Mucosa of rectum (tissue), 2 donors: ENCODE measurements around the gene SRSF9.

Experiments used
- H3K27ac ChIP-seq, 2 donors: one replicate each; pipeline ENCODE4 v1.7.0; 2013; ENCODE audit warnings: inconsistent platforms in 2 of 2, low read depth in 2 of 2, low read length in 2 of 2
- H3K27me3 ChIP-seq, 2 donors: one replicate each; pipeline ENCODE4 v1.7.0; 2013; ENCODE audit warnings: low read length in 2 of 2; ENCODE audit not compliant: control insufficient read depth in 2 of 2, insufficient read depth in 2 of 2
- H3K36me3 ChIP-seq, 2 donors: one replicate each; pipeline ENCODE4 v1.7.0; 2013; ENCODE audit warnings: low read length in 2 of 2; ENCODE audit not compliant: control insufficient read depth in 2 of 2, insufficient read depth in 2 of 2
- H3K4me1 ChIP-seq, 2 donors: one replicate each; pipeline ENCODE4 v1.7.0; 2013; ENCODE audit warnings: low read length in 2 of 2, mild to moderate bottlenecking in 1 of 2; ENCODE audit not compliant: control insufficient read depth in 2 of 2, insufficient read depth in 2 of 2
- H3K4me3 ChIP-seq, 2 donors: one replicate each; pipeline ENCODE4 v1.7.0; 2013; ENCODE audit warnings: low read length in 2 of 2
- H3K9ac ChIP-seq, 2 donors: one replicate each; pipeline ENCODE4 v1.7.0; 2013; ENCODE audit warnings: low read length in 2 of 2, low read depth in 1 of 2, mild to moderate bottlenecking in 1 of 2
- H3K9me3 ChIP-seq, 2 donors: one replicate each; pipeline ENCODE4 v1.7.0; 2013; ENCODE audit warnings: low read length in 2 of 2; ENCODE audit not compliant: control insufficient read depth in 2 of 2
- donor health status: healthy.
- donor health status: Normal muscosa, but diverticular disease.

The SRSF9 gene

DNA sequence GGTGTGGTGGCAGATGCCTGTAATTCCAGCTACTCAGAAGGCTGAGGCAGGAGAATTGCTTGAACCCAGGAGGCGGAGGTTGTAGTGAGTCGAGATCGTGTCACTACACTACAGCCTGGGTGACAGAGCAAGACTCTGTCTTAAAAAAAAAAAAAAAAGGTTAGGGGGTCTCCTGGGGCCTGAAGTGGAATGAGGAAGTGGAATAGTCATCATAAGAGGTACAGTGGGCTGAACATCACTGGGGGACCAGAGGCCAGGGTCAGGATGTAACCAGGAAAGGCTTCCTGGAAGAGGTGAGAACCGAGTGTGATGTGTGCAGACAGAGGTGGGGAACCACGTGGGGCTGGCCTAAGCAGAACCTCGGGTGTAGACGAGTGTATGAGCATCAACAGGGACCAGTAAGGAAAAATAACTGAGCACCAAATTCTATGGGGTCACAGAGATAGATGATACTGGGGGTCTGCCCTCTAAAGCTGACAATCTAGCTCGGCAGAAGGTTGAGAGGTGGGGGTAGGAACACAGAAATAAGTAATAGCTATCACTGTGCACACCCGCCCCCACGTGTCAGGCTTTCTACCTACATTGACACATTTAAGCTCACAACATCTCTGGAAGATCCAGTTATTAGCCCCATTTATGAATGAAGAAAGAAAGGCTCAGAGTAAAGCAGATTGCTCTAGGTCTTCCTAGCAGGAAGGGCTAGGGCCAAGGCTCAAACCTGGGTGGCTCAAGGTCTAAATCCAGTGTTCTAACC is 36.6 kb downstream of the SRSF9 start:
- H3K36me3 ChIP-seq = no peaks in the 10 kb centered on the region
- H3K9me3 ChIP-seq = no peaks in the 10 kb centered on the region
- H3K27ac ChIP-seq = no peak overlapping the region
- no peaks in the 10 kb centered on the region for H3K27me3 ChIP-seq
- H3K4me1 ChIP-seq = peaks cover 5 to 9% of the 10 kb centered on the region in 2 donors
- H3K4me3 ChIP-seq = no peak overlapping the region
- H3K9ac ChIP-seq = no peak overlapping the region

DNA sequence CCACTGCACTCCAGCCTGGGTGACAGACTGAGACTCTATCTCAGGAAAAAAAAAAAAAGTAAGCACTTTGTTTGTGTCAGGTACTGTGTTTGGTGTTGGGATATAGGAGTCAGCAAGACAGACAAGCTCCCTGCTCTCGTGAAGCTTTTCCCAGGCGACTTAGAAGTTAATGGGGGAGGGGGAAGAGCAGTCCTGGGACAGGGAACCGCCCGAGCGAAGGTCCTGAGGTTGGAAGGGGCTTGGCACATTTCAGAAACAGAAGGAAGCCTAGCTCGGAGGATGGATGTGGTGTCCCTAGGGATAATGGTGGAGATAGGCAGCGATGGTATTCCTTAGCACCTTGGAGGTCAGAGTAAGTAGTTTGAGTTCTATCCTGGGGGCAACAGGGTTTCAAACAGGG is 40.2 kb downstream of the SRSF9 start:
- Histone ChIP-seq H3K27ac (peak overlapping the region; percentile 9 to 40), H3K36me3 (no peaks in the 10 kb centered on the region), H3K4me1 (peaks cover 5 to 9% of the 10 kb centered on the region in 2 donors), H3K9ac (no peak overlapping the region), H3K4me3 (peak overlapping the region in 1 of 2 donors; percentile 42), H3K9me3 (no peaks in the 10 kb centered on the region), H3K27me3 (no peaks in the 10 kb centered on the region)

DNA sequence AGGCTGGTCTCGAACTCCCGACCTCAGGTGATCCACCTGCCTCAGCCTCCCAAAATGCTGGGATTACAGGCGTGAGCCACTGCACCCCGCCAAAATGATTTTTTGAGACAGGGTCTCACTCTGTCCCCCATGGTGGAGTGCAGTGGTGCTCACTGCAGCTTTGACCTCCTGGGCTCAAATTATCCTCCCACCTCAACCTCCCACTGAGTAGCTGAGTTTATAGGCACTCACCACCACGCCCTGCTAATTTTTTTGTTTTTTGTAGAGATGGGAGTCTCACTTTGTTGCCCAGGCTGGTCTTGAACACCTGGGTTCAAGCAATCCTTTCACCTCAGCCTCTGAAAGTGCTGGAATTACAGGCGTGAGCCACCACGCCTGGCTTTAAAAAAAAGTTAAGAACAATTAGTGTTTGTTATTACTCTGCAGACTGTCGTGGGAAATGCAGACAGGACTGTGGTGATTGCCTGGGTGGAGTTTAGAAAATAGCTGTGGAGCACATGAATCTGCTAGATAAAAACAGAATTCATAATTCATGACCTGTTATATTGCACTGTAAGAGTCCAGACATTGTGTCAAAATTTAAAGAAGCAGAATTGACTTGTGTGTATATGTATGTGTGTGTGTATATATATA is 40.8 kb downstream of the SRSF9 start:
- H3K9me3 ChIP-seq = no peaks in the 10 kb centered on the region
- no peaks in the 10 kb centered on the region for H3K36me3 ChIP-seq
- H3K4me3 ChIP-seq = no peak overlapping the region
- H3K4me1 ChIP-seq = peaks cover 5 to 9% of the 10 kb centered on the region in 2 donors
- peak overlapping the region; percentile 56 to 58 for H3K27ac ChIP-seq
- no peaks in the 10 kb centered on the region for H3K27me3 ChIP-seq
- H3K9ac ChIP-seq = no peak overlapping the region

DNA sequence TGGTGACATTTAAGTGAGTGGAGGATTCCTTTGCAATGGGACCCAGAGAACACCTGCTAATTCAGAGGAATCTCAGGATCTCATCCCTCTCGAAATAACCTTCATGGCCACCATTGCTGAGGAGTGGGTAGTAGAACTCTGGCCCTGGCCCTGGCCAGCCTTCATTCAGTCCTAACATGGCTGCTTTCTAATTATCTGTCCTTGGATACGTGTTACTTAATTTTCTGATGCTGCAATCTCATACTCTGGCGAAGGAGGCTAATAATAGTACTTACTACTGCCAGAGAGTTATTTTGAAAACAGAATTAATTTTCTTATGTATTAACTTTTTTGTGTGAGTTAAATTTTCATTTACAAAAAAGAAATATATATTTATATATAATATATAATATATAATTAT is 43.8 kb downstream of the SRSF9 start:
- Histone ChIP-seq H3K4me3 (no peak overlapping the region), H3K27me3 (no peaks in the 10 kb centered on the region), H3K4me1 (peaks cover 5 to 9% of the 10 kb centered on the region in 2 donors), H3K36me3 (no peaks in the 10 kb centered on the region), H3K9me3 (no peaks in the 10 kb centered on the region), H3K9ac (no peak overlapping the region), H3K27ac (no peak overlapping the region)

DNA sequence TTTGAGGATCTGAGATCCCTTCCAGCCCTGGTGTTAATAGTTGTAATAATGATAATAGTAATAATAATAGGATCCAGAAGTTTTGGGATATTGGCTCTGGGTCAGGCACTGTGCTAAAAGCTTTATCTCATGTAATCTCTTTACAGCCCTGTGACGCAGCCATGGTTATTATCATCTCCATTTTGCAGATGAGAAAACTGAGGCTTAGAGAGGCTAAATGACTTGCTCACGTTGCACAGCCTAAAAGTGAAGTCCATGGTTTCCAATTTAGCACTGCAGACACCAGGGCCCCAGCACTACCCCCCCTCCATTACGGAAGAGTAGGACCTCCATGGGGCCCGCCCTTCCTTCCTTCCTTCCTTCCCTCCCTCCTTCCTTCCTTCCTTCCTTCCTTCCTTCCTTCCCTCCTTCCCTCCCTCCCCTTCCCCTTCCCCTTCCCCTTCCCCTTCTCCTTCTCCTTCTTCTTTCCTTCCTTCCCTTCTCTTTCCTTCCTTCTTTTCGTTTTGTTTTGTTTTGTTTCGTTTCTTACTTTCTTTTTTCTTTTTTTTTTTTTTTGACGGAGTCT is 46.6 kb downstream of the SRSF9 start:
- Histone ChIP-seq H3K9me3 (no peaks in the 10 kb centered on the region), H3K27ac (no peak overlapping the region), H3K4me3 (no peak overlapping the region), H3K27me3 (no peaks in the 10 kb centered on the region), H3K9ac (no peak overlapping the region), H3K4me1 (no peaks in the 10 kb centered on the region), H3K36me3 (no peaks in the 10 kb centered on the region)

DNA sequence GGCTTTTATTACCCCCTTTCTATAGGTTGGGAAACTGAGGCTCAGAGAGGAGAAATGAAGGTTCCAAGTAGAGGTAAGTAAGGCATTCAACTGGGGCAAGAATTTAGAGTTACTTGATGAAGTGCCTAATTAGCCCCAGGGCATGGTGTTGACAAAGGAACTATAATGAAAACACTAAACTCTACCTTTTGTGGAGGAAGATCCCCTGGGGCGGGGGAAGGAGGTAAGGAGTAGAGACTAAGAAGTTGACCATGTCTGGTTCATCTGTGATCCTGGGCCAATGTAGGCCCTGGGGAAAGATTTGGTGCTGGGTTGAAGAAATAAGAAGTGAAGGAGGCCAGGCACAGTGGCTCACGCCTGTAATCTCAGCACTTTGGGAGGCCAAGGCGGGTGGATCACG is 47.8 kb downstream of the SRSF9 start:
- Histone ChIP-seq H3K27ac (no peak overlapping the region), H3K9ac (no peak overlapping the region), H3K36me3 (no peaks in the 10 kb centered on the region), H3K27me3 (no peaks in the 10 kb centered on the region), H3K4me3 (no peak overlapping the region), H3K9me3 (no peaks in the 10 kb centered on the region), H3K4me1 (no peaks in the 10 kb centered on the region)

DNA sequence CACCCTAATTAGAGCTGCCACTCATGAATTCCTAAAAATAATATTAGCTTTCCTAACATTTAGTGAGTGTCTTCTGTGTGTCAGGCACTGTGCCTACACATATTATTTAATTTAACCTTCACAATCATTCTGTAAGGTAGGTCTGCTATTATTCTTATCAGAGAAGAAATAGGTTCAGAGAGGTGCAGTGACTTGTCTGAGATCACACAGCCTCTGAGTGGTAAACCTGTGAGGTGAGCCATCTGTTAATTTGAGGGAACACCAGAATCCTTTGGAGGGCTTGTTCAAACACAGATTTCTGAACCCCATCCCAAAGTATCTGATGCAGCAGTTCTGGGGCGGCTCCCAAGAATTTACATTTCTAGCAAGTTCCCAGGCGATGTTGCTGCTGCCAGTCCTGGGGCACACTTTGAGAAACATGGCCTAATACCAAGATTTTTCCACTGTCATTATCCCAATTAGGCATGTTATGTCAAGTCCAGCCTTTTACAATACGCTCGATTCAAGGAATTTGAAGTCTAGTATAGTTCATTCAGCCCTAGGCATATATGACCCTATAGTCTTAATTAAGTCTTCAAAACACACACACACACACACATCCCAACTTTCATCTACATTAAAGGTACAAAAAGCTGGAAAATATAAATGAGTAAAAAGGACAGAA is 51.5 kb downstream of the SRSF9 start:
- Histone ChIP-seq H3K27me3 (no peaks in the 10 kb centered on the region), H3K9ac (no peak overlapping the region), H3K4me3 (no peak overlapping the region), H3K36me3 (no peaks in the 10 kb centered on the region), H3K4me1 (peaks cover 0 to 3% of the 10 kb centered on the region in 2 donors), H3K9me3 (no peaks in the 10 kb centered on the region), H3K27ac (no peak overlapping the region)

DNA sequence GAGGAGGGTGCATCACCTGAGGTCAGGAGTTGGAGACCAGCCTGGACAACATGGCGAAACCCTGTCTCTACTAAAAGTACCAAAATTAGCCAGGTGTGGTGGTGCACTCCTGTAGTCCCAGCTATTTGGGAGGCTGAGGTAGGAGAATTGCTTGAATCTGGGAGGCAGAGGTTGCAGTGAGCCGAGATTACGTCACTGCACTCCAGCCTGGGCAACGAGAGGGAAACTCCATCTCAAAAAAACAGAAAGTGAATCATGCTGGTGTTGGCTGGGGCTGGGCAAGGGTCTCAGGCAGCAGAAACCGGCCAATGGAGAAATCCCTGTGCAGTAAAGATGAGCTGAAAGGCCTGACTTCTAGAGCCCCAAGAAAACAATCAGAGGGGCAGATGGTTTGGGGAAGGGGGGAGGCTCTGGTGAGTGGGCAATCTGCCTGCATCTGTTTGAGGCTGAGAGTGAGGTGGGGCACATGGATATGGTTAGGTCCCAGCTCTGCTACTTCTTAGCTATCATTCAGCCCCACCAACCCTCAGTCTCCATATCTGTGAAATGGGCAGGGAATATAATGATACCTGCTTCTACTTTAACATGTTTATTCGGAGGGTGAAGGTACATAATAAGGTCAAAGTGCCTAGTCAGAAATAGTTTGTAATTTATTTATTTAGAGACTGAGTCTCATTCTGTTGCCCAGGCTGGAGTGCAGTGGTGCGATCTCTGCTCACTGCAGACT is 52.9 kb downstream of the SRSF9 start:
- Histone ChIP-seq H3K27me3 (no peaks in the 10 kb centered on the region), H3K27ac (no peak overlapping the region), H3K9me3 (no peaks in the 10 kb centered on the region), H3K4me1 (peaks cover 0 to 3% of the 10 kb centered on the region in 2 donors), H3K4me3 (no peak overlapping the region), H3K36me3 (no peaks in the 10 kb centered on the region), H3K9ac (no peak overlapping the region)

DNA sequence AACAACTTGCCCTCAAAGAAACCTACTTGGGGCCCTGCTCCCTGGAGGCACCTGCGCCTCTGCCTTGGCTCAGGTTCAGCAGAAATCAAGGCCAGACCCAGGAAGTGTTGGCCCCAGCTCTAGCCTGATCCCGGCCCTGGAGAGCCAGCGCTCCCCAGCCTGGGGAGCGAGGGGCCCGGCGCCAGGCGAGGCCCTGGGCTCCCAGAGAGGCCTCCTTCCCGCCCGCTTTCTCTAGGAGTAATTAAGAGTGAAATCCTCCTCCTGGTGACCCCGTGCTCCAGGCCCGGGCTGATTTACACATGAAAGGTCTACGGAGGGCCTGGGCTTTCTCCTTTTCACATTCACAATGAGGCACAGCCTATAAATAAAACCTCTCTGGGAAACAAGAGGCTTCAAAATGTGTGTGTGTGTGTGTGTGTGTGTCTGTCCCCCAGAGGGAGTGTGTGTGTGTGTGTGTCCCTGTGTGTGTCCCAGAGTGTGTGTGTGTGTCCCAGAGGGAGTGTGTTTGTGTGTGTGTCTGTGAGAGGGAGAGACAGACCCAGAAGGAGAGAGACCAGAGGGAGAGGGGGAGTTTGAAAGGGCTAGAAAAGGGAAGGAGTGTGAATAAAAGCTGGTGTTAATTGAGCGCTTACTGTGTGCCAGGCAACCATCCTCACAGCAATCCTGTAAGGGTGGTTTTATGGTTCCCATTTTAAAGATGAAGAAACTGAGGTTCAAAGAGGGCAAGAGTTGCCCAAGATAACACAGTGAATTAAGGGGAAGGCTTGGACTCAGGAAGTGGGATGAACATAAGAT is 55.5 kb downstream of the SRSF9 start:
- Histone ChIP-seq H3K9me3 (no peaks in the 10 kb centered on the region), H3K4me1 (peaks cover 0 to 3% of the 10 kb centered on the region in 2 donors), H3K27ac (peak overlapping the region in 1 of 2 donors; percentile 38), H3K27me3 (no peaks in the 10 kb centered on the region), H3K4me3 (no peak overlapping the region), H3K9ac (peak overlapping the region in 1 of 2 donors; percentile 26), H3K36me3 (no peaks in the 10 kb centered on the region)
